ENCODE measurements around the gene RASD2.

The RASD2 gene

GRCh38 chr22:35561796-35562526, 21.3 kb downstream of the RASD2 start:
- DNase-seq, result no peak

- no peak for DNase-seq
Measured at GRCh38 chr22:35563211-35563610, 22.6 kb downstream of the RASD2 start.

GRCh38 chr22:35564975-35565867, 24.6 kb downstream of the RASD2 start:
- DNase-seq, result no peak

- no peak for DNase-seq
Measured at GRCh38 chr22:35567351-35568141, 26.9 kb downstream of the RASD2 start.

- no peak for DNase-seq
Measured at GRCh38 chr22:35568751-35569739, 28.4 kb downstream of the RASD2 start.

GRCh38 chr22:35569916-35570315, 29.3 kb downstream of the RASD2 start:
- DNase-seq, result no peak

GRCh38 chr22:35570686-35571194, 30.1 kb downstream of the RASD2 start:
- DNase-seq, result no peak

GRCh38 chr22:35572556-35572955, 31.9 kb downstream of the RASD2 start:
- DNase-seq, result no peak

- DNase-seq, result no peak
Measured at GRCh38 chr22:35575116-35575748, 34.6 kb downstream of the RASD2 start.

- no peak for DNase-seq
Measured at GRCh38 chr22:35576671-35577070, 36.0 kb downstream of the RASD2 start.

GRCh38 chr22:35577799-35578659, 37.4 kb downstream of the RASD2 start:
- DNase-seq, result no peak

GRCh38 chr22:35578836-35579575, 38.4 kb downstream of the RASD2 start:
- DNase-seq, result no peak

GRCh38 chr22:35580351-35581022, 39.9 kb downstream of the RASD2 start:
- no peak for DNase-seq

GRCh38 chr22:35581023-35581413, 40.4 kb downstream of the RASD2 start:
- no peak for DNase-seq

GRCh38 chr22:35582218-35582860, 41.7 kb downstream of the RASD2 start:
- no peak for DNase-seq

- DNase-seq, result peak; percentile 64
Measured at GRCh38 chr22:35582861-35583670, 42.4 kb downstream of the RASD2 start.

- no peak for DNase-seq
Measured at GRCh38 chr22:35586771-35587170, 46.1 kb downstream of the RASD2 start.

Measured in activated CD4-positive, CD25-positive, alpha-beta regulatory T cell treated with anti-CD3 and anti-CD28 coated beads, Interleukin-2, amount 50 U/mL, for 72 hours (primary cell).